K562 (cell line): ENCODE data around the gene MYOCD. TPM values are rescaled to one million over a fixed set of nuclear protein-coding genes. Genes with fewer than 3 reads are reported as not detected.

Source experiments
- ATAC-seq: fragments of 200-7000 bp; cut with Tn5 transposase; 3 replicates; pipeline ENCODE4 v1.9.1; 2020; ENCODE audit warnings: moderate library complexity
- BruUV-seq: library from RNA; stranded (reverse); fragments of 400-500 nt; replicated peaks from 2 replicates; lab custom pipeline; 2021; lab: Mats Ljungman, UMichigan
- CTCF ChIA-PET: fragments of 300-600 bp; formaldehyde crosslinking; extraction: SDS; loops from one replicate; lab custom pipeline; 2021; ENCODE audit warnings: low intra/inter-chr PET ratio; lab: Yijun Ruan, JAX
- POLR2A ChIA-PET: fragments of 300-600, 350-650 bp; sonication (Branson Sonifier 250); formaldehyde crosslinking; extraction: SDS; loops from one replicate; lab custom pipeline; 2021; ENCODE audit warnings: antibody characterized with exemption, inconsistent platforms; lab: Yijun Ruan, JAX
- DNase-seq, 4 experiments: peaks; one replicate each; pipeline versions ENCODE4 v3.0.0 to v3.0.0-alpha.2; 2011 to 2018; ENCODE audit warnings: low spot score in 3 of 4, mixed read lengths in 3 of 4; ENCODE audit errors: extremely low read depth in 1 of 4
- FAIRE-seq: peaks from 2 replicates; lab custom pipeline; 2011; peaks lifted over from hg19 to GRCh38; lab: Jason Lieb, UNC
- H2AFZ ChIP-seq: 2 replicates; pipeline ENCODE4 v1.6.0; 2011; ENCODE audit warnings: low read depth, low read length, control low read depth, inconsistent platforms
- H3K27ac ChIP-seq: fragments of 200-600 bp; 3 replicates; pipeline ENCODE4 v1.8.0; 2011; ENCODE audit warnings: low read depth, mild to moderate bottlenecking, control low read depth, inconsistent platforms, low read length, moderate library complexity, mixed read lengths; ENCODE audit errors: extremely low read depth
- H3K27me3 ChIP-seq, 2 experiments: fragments of 300-600 bp in 1 of 2; 2 replicates in 1 of 2; 3 replicates in 1 of 2; pipeline versions ENCODE4 v1.6.0 to v1.8.0; 2011; ENCODE audit warnings: inconsistent platforms in 2 of 2, low read length in 2 of 2, mild to moderate bottlenecking in 1 of 2, mixed read lengths in 1 of 2, moderate library complexity in 1 of 2; ENCODE audit not compliant: control insufficient read depth in 2 of 2, insufficient read depth in 2 of 2
- H3K36me3 ChIP-seq: fragments of 300-600 bp; 3 replicates; pipeline ENCODE4 v1.8.0; 2011; ENCODE audit warnings: mild to moderate bottlenecking, low read length, inconsistent platforms; ENCODE audit not compliant: control insufficient read depth, insufficient read depth
- H3K4me1 ChIP-seq, 2 experiments: fragments of 200-600 bp in 1 of 2; replicated peaks in 1 of 2; 2 replicates in 1 of 2; 3 replicates in 1 of 2; pipeline versions ENCODE4 v1.5.1 to v1.8.0; 2011; ENCODE audit warnings: inconsistent platforms in 2 of 2, low read length in 2 of 2, mild to moderate bottlenecking in 1 of 2, mixed read lengths in 1 of 2, moderate library complexity in 1 of 2; ENCODE audit not compliant: control insufficient read depth in 2 of 2, insufficient read depth in 2 of 2
- H3K4me2 ChIP-seq: 2 replicates; pipeline ENCODE4 v1.6.1; 2011; ENCODE audit warnings: low read length, control low read depth, inconsistent platforms, mixed read lengths; ENCODE audit not compliant: insufficient read depth
- H3K4me3 ChIP-seq: fragments of 200-600 bp; sonication (generic), shearing (Covaris generic); 2 replicates; pipeline ENCODE4 v1.5.1; 2016; ENCODE audit warnings: control low read depth, inconsistent platforms
- H3K79me2 ChIP-seq: fragments of 200-600 bp; 3 replicates; pipeline ENCODE4 v1.8.0; 2011; ENCODE audit warnings: low read length, inconsistent platforms; ENCODE audit not compliant: control insufficient read depth, insufficient read depth
- H3K9ac ChIP-seq, 2 experiments: 2 replicates each; pipeline versions ENCODE4 v1.6.0 to v1.6.1; 2011; ENCODE audit warnings: low read depth in 2 of 2, low read length in 2 of 2, control low read depth in 1 of 2, inconsistent platforms in 1 of 2, mild to moderate bottlenecking in 1 of 2, mixed read lengths in 1 of 2; ENCODE audit not compliant: insufficient read depth in 1 of 2
- H3K9me1 ChIP-seq: one replicate; pipeline ENCODE4 v1.6.0; 2011; ENCODE audit warnings: inconsistent platforms, mild to moderate bottlenecking, low read length, moderate library complexity; ENCODE audit not compliant: control insufficient read depth, insufficient read depth
- H3K9me3 ChIP-seq: replicated peaks from 2 replicates; pipeline ENCODE4 v1.5.1; 2011; ENCODE audit warnings: low read depth, low read length, inconsistent platforms; ENCODE audit not compliant: control insufficient read depth, insufficient read depth
- H4K20me1 ChIP-seq: replicated peaks from 2 replicates; pipeline ENCODE4 v1.6.1; 2011; ENCODE audit warnings: low read length, inconsistent platforms, mixed read lengths; ENCODE audit not compliant: control insufficient read depth, insufficient read depth
- ETV1 ChIP-seq: fragments of 450-650 bp; conservative IDR thresholded peaks from 2 replicates; pipeline ENCODE4 v1.6.1; 2016; ENCODE audit warnings: missing genetic modification characterization, control low read depth, low read depth, missing compliant biosample characterization
- FOXM1 ChIP-seq, 2 experiments: fragments of 450-650 bp in 1 of 2; sonication (generic) in 1 of 2; formaldehyde crosslinking in 1 of 2; IDR thresholded peaks; 2 replicates each; pipeline versions ENCODE4 v1.6.1 to v1.9.0; 2017 to 2022; ENCODE audit warnings: low read depth in 2 of 2, mild to moderate bottlenecking in 2 of 2, missing genetic modification reagents in 1 of 2, moderate library complexity in 1 of 2
- KLF6 ChIP-seq: fragments of 250-450 bp; sonication (Bioruptor Pico); IDR thresholded peaks from 2 replicates; pipeline ENCODE4 v1.4.0; 2020; ENCODE audit warnings: mild to moderate bottlenecking, moderate library complexity, borderline replicate concordance
- XRCC4 ChIP-seq: IDR thresholded peaks from one replicate; pipeline ENCODE4 v1.6.1; 2011; ENCODE audit not compliant: insufficient read depth, insufficient read length; ENCODE audit errors: extremely low read depth
- ZFP1 ChIP-seq: fragments of 450-650 bp; formaldehyde crosslinking; IDR thresholded peaks from 2 replicates; pipeline ENCODE4 v1.4.0; 2020; ENCODE audit warnings: mild to moderate bottlenecking, mixed read lengths
- ZNF175 ChIP-seq: fragments of 200-800 bp; sonication (Bioruptor generic); IDR thresholded peaks from 2 replicates; pipeline ENCODE4 v1.6.1; 2016; ENCODE audit warnings: low read depth, mild to moderate bottlenecking, missing genetic modification characterization, missing compliant biosample characterization
- ZNF197 ChIP-seq: fragments of 200-800 bp; sonication (Bioruptor generic); IDR thresholded peaks from 2 replicates; pipeline ENCODE4 v1.6.1; 2016; ENCODE audit warnings: low read depth, missing genetic modification characterization, missing compliant biosample characterization
- WGBS: fragments of 100-300 bp; shearing (Covaris generic); methylation state at CpG from one replicate; pipeline ENCODE4 v1.1.6; 2016; ENCODE audit warnings: low coverage, mixed read lengths; ENCODE audit not compliant: insufficient coverage; ENCODE audit errors: missing lambda C conversion rate; 5-methylcytosine and 5-hydroxymethylcytosine counted together
- in situ Hi-C: fragments of 300-500 bp; cut with MboI; formaldehyde crosslinking; loops from 4 replicates; pipeline ENCODE4 v1.15.0; 2018; ENCODE audit warnings: inconsistent platforms, mixed read lengths
- intact Hi-C: fragments of 100-400 bp; cut with micrococcal nuclease; formaldehyde crosslinking; loops from 2 replicates; pipeline ENCODE4 v1.14.2; 2022
- polyA plus RNA-seq, 8 experiments: library from polyadenylated mRNA; depleted of rRNA in 4 of 8; stranded (reverse) in 5 of 8; unstranded in 3 of 8; fragments of >200 nt; fragmentation: Nextera tagmentation in 2 of 8; fragmentation: Illumina TruSeq in 1 of 8; extraction: Ambion mirVana in 2 of 8; extraction: Trizol in 1 of 8; gene quantifications; 2 replicates each; pipeline versions ENCODE4 v1.2.1 to v1.2.3, GENCODE V29; 2011 to 2014; ENCODE audit warnings: inconsistent platforms in 1 of 8, missing spikeins in 1 of 8
- total RNA-seq, 7 experiments: library from RNA; depleted of rRNA in 6 of 7; stranded (reverse); fragments of >200 nt in 6 of 7; fragmentation: Illumina TruSeq in 2 of 7; extraction: Trizol in 2 of 7; gene quantifications; 2 replicates each; pipeline versions ENCODE4 v1.2.1 to v1.2.3, GENCODE V29; 2011 to 2021; ENCODE audit warnings: low replicate concordance in 1 of 7
- TF ChIP-seq, protein P1 (sequence below), 3 experiments: IDR thresholded peaks in 2 of 3; conservative IDR thresholded peaks in 1 of 3; 2 replicates each; pipeline ENCODE4 v1.5.1; 2011 to 2012; ENCODE audit warnings: low read length in 3 of 3, mild to moderate bottlenecking in 3 of 3, control low read depth in 2 of 3, improper control_type of control experiment in 1 of 3, inconsistent platforms in 1 of 3, low read depth in 1 of 3, mixed read lengths in 1 of 3, moderate library complexity in 1 of 3; ENCODE audit not compliant: insufficient read depth in 2 of 3
- TF ChIP-seq, protein P2 (sequence below): fragments of 250-450 bp; sonication (Bioruptor Pico); IDR thresholded peaks from 2 replicates; pipeline ENCODE4 v1.9.0; 2021; ENCODE audit warnings: mild to moderate bottlenecking
- TF ChIP-seq, protein P3 (sequence below): fragments of 250-450 bp; sonication (Bioruptor Pico); IDR thresholded peaks from 2 replicates; pipeline ENCODE4 v1.4.0; 2020

The MYOCD gene
- total and polyA plus RNA-seq, 9 of the 15 experiments (the other 6 are each of a cell fraction or from before 2014, with no cell fraction given), result not detected

GRCh38 chr17:12813664-12814063 is 148.0 kb downstream of the MYOCD start:
- Histone ChIP-seq H3K4me3 (no peak overlapping the region), H3K4me1 (no peaks in the 10 kb centered on the region; a peak in 1 of 5 replicates), H3K79me2 (no peaks in the 10 kb centered on the region), H3K9ac (no peak overlapping the region), H2AFZ (no peak overlapping the region), H3K27ac (no peak overlapping the region), H4K20me1 (no peaks in the 10 kb centered on the region), H3K36me3 (no peaks in the 10 kb centered on the region), H3K9me3 (no peaks in the 10 kb centered on the region), H3K9me1 (no peaks in the 10 kb centered on the region), H3K4me2 (no peak overlapping the region), H3K27me3 (no peaks in the 10 kb centered on the region)
- ChIA-PET CTCF (no interaction called here), POLR2A (no interaction called here)
- intact Hi-C loops (no loop called here), in situ Hi-C loops (no loop called here)
- FAIRE-seq, result no peak
- DNase-seq, result no peak
- 1% methylated on average over 9 of the region's 9 CpGs for WGBS
- no peak for TF ChIP-seq ZFP1
- TF ChIP-seq ZNF197 (CRISPR knock-in tag), result no peak
- TF ChIP-seq FOXM1 (IDR thresholded peaks at IDR 0.05; ENCODE audit: low read depth), result no peak
- no peak for TF ChIP-seq FOXM1 (CRISPR knock-in tag; IDR thresholded peaks at IDR 0.05; ENCODE audit: low read depth)
- no peak for TF ChIP-seq XRCC4
- TF ChIP-seq ZNF175 (CRISPR knock-in tag), result no peak
- TF ChIP-seq, protein P1, sequence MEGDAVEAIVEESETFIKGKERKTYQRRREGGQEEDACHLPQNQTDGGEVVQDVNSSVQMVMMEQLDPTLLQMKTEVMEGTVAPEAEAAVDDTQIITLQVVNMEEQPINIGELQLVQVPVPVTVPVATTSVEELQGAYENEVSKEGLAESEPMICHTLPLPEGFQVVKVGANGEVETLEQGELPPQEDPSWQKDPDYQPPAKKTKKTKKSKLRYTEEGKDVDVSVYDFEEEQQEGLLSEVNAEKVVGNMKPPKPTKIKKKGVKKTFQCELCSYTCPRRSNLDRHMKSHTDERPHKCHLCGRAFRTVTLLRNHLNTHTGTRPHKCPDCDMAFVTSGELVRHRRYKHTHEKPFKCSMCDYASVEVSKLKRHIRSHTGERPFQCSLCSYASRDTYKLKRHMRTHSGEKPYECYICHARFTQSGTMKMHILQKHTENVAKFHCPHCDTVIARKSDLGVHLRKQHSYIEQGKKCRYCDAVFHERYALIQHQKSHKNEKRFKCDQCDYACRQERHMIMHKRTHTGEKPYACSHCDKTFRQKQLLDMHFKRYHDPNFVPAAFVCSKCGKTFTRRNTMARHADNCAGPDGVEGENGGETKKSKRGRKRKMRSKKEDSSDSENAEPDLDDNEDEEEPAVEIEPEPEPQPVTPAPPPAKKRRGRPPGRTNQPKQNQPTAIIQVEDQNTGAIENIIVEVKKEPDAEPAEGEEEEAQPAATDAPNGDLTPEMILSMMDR (IDR thresholded peaks at IDR 0.05 in 2 of 3, conservative IDR thresholded peaks at IDR 0.05 in 1 of 3; ENCODE audit: insufficient read depth in 2 of 3, low read depth in 1 of 3, low read length in 3 of 3), result no peak
- TF ChIP-seq, protein P2, sequence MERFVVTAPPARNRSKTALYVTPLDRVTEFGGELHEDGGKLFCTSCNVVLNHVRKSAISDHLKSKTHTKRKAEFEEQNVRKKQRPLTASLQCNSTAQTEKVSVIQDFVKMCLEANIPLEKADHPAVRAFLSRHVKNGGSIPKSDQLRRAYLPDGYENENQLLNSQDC (CRISPR knock-in tag), result no peak
- TF ChIP-seq ETV1 (tag), result no peak
- no peak for TF ChIP-seq KLF6
- TF ChIP-seq, protein P3, sequence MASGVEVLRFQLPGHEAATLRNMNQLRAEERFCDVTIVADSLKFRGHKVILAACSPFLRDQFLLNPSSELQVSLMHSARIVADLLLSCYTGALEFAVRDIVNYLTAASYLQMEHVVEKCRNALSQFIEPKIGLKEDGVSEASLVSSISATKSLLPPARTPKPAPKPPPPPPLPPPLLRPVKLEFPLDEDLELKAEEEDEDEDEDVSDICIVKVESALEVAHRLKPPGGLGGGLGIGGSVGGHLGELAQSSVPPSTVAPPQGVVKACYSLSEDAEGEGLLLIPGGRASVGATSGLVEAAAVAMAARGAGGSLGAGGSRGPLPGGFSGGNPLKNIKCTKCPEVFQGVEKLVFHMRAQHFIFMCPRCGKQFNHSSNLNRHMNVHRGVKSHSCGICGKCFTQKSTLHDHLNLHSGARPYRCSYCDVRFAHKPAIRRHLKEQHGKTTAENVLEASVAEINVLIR (CRISPR knock-in tag), result no peak
- ATAC-seq, result no peak
- no TSS peak for BruUV-seq
